Stromal cell of bone marrow (primary cell): ENCODE results near the gene KIR3DL3.
"Not testable (repeated sequence)": the region's sequence is repeated elsewhere in the genome, so short reads cannot be mapped to it uniquely, and the experiment has no call there.

ENCODE experiments used
- DNase-seq: peaks from one replicate; pipeline ENCODE4 v3.0.0-alpha.2; 2012; ENCODE audit warnings: low read depth

KIR3DL3 gene

GRCh38 chr19:54731191-54731590 is 6.9 kb downstream of the KIR3DL3 start:
- DNase-seq = no peak

DNA sequence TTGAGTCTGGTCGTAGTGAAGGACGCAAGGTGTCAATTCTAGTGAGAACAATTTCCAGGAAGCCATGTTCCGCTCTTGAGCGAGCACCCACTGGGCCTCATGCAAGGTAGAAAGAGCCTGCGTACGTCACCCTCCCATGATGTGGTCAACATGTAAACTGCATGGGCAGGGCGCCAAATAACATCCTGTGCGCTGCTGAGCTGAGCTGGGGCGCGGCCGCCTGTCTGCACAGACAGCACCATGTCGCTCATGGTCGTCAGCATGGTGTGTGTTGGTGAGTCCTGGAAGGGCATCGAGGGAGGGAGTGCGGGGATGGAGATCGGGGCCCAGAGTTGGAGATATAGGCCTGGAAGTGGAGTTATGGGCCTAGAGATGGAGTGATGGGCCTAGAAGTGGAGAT is 14.1 kb downstream of the KIR3DL3 start, which contains the start of gene KIR2DL3:
Gene KIR2DL3, plus strand, starts transcription at position 208 of the 400 bp plus-strand sequence. Its CDS starts 33 bp downstream, at position 241.
- not testable (repeated sequence) for DNase-seq

- DNase-seq = no peak
Measured at GRCh38 chr19:54738715-54739114, 14.5 kb downstream of the KIR3DL3 start.

DNA sequence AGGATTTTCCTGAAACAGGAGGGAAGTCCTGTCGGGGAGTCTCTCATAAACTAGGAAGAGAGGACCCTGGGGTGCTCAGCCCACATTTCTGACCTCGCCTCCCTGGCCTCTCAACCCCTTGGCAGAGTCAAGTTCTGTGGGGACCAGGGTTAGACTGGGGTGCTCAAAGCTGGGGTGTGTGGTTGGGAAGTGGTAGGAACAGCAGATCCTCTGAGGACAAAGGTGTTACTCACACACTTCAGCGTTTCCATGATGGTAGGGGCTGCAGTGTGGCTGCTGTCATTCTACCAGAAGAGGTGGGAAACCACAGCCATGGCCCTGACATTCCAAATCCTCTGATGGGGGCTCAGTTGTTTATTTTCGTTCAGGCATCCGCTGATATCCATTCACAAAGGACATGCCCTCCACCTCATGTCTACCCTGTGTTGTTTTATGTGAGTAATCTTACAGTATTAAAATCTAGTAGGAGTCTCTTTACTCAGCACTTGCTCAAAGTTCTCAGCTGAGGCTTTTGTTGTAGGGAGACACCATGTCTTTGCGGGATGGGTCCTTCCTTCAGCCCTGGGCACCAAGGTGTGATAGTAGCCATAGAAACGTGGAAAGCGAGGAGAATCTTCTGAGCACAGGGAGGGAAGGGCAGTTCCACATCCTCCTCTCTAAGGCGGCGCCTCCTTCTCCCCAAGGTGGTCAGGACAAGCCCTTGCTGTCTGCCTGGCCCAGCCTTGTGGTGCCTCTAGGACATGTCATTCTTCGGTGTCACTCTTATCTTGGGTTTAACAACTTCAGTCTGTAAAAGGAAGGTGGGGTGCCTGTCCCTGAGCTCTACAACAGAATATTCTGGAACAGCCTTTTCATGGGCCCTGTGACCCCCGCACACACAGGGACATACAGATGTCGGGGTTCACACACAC is 15.6 kb downstream of the KIR3DL3 start:
- no peak for DNase-seq

GRCh38 chr19:54741950-54742349 is 17.7 kb downstream of the KIR3DL3 start:
- DNase-seq = not testable (repeated sequence)

DNA sequence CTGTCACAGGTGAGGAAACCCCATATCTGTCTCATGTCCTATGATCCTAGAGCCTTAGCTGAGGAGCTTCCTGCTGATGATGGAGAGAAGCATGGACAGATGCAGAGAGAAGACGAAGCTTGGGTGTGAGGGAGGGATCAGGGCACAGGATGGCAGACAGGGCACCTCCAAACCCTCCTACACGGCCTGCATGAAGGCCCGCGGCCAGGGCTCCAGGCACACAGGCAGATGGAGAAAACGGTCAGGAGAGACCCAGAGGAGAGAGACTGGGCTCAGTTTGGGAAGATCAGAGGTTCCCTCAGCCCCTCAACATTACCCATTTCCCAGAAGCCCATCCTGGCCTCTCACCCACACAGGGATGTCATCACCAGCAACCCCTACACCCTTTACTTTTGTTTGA is 19.8 kb downstream of the KIR3DL3 start:
- DNase-seq = not testable (repeated sequence)

- not testable (repeated sequence) for DNase-seq
Measured at GRCh38 chr19:54747614-54748322, 23.5 kb downstream of the KIR3DL3 start.

DNA sequence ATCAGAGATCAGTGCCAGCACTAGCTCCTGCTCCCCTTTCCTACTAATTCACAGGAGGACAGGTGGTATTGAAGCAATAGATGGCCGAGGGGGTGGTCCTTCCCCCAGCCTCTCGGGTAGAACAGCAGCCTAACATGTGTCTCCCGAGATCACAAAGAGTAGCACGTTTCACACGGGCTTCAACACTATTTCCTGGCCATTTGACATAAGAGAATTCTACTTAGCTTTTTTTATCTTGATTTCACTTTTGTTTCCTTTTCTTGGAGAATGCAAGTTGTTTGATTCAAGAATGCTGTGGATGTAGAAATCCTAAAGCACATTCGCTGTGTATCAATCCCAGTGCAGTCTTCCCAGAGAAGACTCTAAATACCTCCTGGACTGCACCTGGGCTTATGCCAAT is 26.0 kb downstream of the KIR3DL3 start:
- not testable (repeated sequence) for DNase-seq

- DNase-seq = not testable (repeated sequence)
Measured at GRCh38 chr19:54756204-54757110, 32.2 kb downstream of the KIR3DL3 start.

GRCh38 chr19:54758577-54758976 is 34.3 kb downstream of the KIR3DL3 start:
- not testable (repeated sequence) for DNase-seq

DNA sequence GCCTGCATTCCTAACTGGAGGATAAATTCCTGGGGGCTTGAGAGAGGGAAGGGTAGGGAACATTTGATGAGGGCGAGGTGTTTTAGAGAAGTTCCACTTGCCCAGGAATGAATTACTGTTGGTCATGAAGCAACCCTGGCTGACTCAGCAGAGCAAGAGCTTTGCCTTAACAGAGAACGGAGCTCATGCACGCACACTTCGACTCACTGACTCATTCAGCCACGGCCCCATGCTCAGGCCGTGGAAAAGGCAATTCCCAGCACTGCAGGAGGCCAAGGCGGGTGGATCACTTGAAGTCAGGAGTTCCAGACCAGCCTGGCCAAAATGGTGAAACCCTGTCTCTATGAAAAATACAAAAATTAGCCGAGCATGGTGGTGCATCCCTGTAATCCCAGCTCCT is 40.0 kb downstream of the KIR3DL3 start:
- DNase-seq = not testable (repeated sequence)

- DNase-seq = not testable (repeated sequence)
Measured at GRCh38 chr19:54766464-54766863, 42.2 kb downstream of the KIR3DL3 start.

GRCh38 chr19:54769646-54770045 is 45.4 kb downstream of the KIR3DL3 start, which contains the start of gene KIR2DL1:
Gene KIR2DL1 (plus strand): TSS chr19:54769793. CDS start chr19:54769851, 58 bp downstream.
- DNase-seq = not testable (repeated sequence)

- not testable (repeated sequence) for DNase-seq
Measured at GRCh38 chr19:54770511-54770910, 46.3 kb downstream of the KIR3DL3 start.

GRCh38 chr19:54771018-54771960 is 47.0 kb downstream of the KIR3DL3 start:
- DNase-seq = not testable (repeated sequence)

DNA sequence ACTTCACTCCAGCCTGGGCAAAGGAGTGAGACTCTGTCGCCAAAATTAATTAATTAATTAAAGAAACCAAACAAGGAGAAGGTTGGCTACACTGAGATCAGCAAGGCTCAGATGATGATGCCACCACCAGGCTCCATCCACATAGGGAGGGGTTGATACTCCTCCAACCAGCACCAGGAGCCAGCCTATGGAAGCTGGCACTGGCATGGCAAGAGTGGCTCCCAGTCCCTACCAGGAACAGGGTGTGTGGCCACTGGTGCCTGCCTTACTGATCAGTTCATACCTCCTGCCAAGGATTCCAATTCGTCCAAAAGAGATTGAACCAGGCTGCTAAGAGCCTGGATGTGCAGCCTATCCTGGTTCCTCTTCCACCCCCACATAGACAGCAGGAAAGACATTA is 48.4 kb downstream of the KIR3DL3 start:
- DNase-seq = not testable (repeated sequence)

DNA sequence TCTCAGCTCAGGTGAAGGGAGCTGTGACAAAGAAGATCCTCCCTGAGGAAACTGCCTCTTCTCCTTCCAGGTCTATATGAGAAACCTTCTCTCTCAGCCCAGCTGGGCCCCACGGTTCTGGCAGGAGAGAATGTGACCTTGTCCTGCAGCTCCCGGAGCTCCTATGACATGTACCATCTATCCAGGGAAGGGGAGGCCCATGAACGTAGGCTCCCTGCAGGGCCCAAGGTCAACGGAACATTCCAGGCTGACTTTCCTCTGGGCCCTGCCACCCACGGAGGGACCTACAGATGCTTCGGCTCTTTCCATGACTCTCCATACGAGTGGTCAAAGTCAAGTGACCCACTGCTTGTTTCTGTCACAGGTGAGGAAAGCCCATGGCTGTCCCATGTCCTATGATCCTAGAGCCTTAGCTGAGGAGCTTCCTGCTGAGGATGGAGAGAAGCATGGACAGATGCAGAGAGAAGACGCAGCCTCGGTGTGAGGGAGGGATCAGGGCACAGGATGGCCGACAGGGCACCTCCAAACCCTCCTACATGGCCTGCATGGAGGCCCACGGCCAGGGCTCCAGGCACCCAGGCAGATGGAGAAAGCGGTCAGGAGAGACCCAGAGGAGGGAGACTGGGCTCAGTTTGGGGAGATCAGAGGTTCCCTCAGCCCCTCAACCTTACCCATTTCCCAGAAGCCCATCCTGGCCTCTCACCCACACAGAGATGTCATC is 51.0 kb downstream of the KIR3DL3 start:
- not testable (repeated sequence) for DNase-seq

DNA sequence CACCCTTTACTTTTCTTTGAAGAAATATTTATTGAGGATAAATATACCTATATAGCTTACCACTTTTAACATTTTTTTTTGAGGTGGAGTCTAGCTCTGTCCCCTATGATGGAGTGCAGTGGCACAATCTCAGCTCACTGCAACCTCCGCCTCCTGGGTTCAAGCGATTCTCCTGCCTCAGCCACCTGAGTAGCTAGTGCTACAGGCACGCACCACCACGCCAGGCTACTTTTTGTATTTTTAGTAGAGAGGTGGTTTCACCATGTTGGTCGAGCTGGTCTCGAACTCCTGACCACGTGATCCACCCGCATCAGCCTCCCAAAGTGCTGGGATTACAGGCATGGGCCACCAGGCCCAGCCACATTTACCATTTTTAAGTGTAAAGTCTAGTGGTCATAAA is 51.6 kb downstream of the KIR3DL3 start:
- not testable (repeated sequence) for DNase-seq

- not testable (repeated sequence) for DNase-seq
Measured at GRCh38 chr19:54777851-54778250, 53.6 kb downstream of the KIR3DL3 start.

DNA sequence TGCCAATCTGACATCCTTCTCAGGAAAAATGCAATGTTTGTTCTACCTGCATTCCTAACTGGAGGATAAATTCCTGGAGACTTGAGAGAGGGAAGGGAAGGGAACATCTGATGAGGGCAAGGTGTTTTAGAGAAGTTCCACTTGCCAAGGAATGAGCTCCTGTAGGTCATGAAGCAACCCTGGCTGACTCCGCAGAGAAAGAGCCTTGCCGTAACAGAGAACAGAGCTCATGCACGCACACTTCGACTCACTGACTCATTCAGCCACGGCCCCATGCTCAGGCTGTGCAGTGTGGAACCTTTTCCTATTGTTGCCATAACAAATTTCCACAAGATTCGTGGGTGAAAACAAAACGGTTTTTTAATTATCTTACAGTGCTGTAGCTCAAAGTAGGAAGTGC is 54.7 kb downstream of the KIR3DL3 start:
- not testable (repeated sequence) for DNase-seq
